Stomach (tissue), 4 donors: Measurements from ENCODE around the gene RAI14.

Source experiments
- POLR2A ChIP-seq, 4 donors: fragments of 450-650 bp; IDR thresholded peaks; one replicate each; pipeline ENCODE4 v1.6.1; 2016; ENCODE audit warnings: antibody characterized with exemption in 4 of 4, control low read depth in 2 of 4, mild to moderate bottlenecking in 1 of 4, moderate library complexity in 1 of 4
- TF ChIP-seq, protein P1 (sequence below), 7 experiments: fragments of 450-650 bp in 4 of 7; fragments of 200-600 bp in 3 of 7; sonication (generic) in 3 of 7; IDR thresholded peaks; one replicate each; pipeline ENCODE4 v1.5.1; 2016 to 2019; ENCODE audit warnings: antibody characterized with exemption in 7 of 7, control low read depth in 2 of 7, mild to moderate bottlenecking in 1 of 7

- TF ChIP-seq, protein P1, sequence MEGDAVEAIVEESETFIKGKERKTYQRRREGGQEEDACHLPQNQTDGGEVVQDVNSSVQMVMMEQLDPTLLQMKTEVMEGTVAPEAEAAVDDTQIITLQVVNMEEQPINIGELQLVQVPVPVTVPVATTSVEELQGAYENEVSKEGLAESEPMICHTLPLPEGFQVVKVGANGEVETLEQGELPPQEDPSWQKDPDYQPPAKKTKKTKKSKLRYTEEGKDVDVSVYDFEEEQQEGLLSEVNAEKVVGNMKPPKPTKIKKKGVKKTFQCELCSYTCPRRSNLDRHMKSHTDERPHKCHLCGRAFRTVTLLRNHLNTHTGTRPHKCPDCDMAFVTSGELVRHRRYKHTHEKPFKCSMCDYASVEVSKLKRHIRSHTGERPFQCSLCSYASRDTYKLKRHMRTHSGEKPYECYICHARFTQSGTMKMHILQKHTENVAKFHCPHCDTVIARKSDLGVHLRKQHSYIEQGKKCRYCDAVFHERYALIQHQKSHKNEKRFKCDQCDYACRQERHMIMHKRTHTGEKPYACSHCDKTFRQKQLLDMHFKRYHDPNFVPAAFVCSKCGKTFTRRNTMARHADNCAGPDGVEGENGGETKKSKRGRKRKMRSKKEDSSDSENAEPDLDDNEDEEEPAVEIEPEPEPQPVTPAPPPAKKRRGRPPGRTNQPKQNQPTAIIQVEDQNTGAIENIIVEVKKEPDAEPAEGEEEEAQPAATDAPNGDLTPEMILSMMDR (IDR thresholded peaks at IDR 0.05) = no peak
- no peak for TF ChIP-seq POLR2A (IDR thresholded peaks at IDR 0.05)
Observed at GRCh38 chr5:34740389-34740806, 84.3 kb downstream of the RAI14 start.
